Tibial nerve (tissue), 4 donors: Measurements from ENCODE around the gene HMOX1. TPM values are rescaled to one million over a fixed set of nuclear protein-coding genes. Genes with fewer than 3 reads are reported as not detected.

Source experiments
- DNase-seq, 2 donors: peaks; one replicate each; pipeline ENCODE4 v3.0.0-alpha.2; 2019; ENCODE audit warnings: low spot score in 2 of 2
- H3K27ac ChIP-seq, 4 donors: fragments of 200-600 bp; sonication (generic) in 3 of 4; one replicate each; pipeline ENCODE4 v1.5.1; 2017 to 2019; ENCODE audit warnings: mild to moderate bottlenecking in 1 of 4
- H3K27me3 ChIP-seq, 2 donors: fragments of 200-600 bp; sonication (generic) in 1 of 2; one replicate each; pipeline versions ENCODE4 v1.5.1 to v1.6.0; 2017 to 2019
- H3K36me3 ChIP-seq, 3 donors: fragments of 200-600 bp; sonication (generic); one replicate each; pipeline ENCODE4 v1.5.1; 2018 to 2019
- H3K4me1 ChIP-seq, 4 donors: fragments of 200-600 bp; sonication (generic) in 3 of 4; one replicate each; pipeline ENCODE4 v1.5.1; 2017 to 2019
- H3K4me3 ChIP-seq, 4 donors: fragments of 200-600 bp; sonication (generic) in 3 of 4; one replicate each; pipeline ENCODE4 v1.5.1; 2017 to 2019; ENCODE audit warnings: mild to moderate bottlenecking in 1 of 4, moderate library complexity in 1 of 4
- H3K9me3 ChIP-seq, 4 donors: fragments of 200-600 bp; sonication (generic) in 3 of 4; one replicate each; pipeline ENCODE4 v1.5.1; 2017 to 2019
- EP300 ChIP-seq, 2 donors: sonication (generic); formaldehyde crosslinking; IDR thresholded peaks; one replicate each; pipeline ENCODE4 v1.6.1; 2017; ENCODE audit warnings: antibody characterized with exemption in 2 of 2, mild to moderate bottlenecking in 1 of 2
- POLR2A ChIP-seq, 2 donors: fragments of 450-650 bp; IDR thresholded peaks; one replicate each; pipeline ENCODE4 v1.6.1; 2017; ENCODE audit warnings: antibody characterized with exemption in 2 of 2, mild to moderate bottlenecking in 2 of 2, moderate library complexity in 2 of 2
- WGBS, 2 donors: methylation state at CpG; one replicate each; pipeline ENCODE4 v1.1.5; 2018; 5-methylcytosine and 5-hydroxymethylcytosine counted together
- total RNA-seq, 4 donors: library from RNA; depleted of rRNA; stranded (reverse); fragments of >200 nt; gene quantifications; one replicate each; pipeline ENCODE4 v1.1.0, GENCODE V29; 2016
- TF ChIP-seq, protein P1 (sequence below), 5 experiments: fragments of 200-600 bp in 3 of 5; fragments of 450-650 bp in 2 of 5; sonication (generic) in 3 of 5; IDR thresholded peaks; one replicate each; pipeline ENCODE4 v1.5.1; 2016 to 2019; ENCODE audit warnings: antibody characterized with exemption in 5 of 5, mild to moderate bottlenecking in 3 of 5, moderate library complexity in 2 of 5

Gene HMOX1
- total RNA-seq, 4 donors from 2014 or later: 7.5 to 53.7 (median 19.0) TPM

DNA sequence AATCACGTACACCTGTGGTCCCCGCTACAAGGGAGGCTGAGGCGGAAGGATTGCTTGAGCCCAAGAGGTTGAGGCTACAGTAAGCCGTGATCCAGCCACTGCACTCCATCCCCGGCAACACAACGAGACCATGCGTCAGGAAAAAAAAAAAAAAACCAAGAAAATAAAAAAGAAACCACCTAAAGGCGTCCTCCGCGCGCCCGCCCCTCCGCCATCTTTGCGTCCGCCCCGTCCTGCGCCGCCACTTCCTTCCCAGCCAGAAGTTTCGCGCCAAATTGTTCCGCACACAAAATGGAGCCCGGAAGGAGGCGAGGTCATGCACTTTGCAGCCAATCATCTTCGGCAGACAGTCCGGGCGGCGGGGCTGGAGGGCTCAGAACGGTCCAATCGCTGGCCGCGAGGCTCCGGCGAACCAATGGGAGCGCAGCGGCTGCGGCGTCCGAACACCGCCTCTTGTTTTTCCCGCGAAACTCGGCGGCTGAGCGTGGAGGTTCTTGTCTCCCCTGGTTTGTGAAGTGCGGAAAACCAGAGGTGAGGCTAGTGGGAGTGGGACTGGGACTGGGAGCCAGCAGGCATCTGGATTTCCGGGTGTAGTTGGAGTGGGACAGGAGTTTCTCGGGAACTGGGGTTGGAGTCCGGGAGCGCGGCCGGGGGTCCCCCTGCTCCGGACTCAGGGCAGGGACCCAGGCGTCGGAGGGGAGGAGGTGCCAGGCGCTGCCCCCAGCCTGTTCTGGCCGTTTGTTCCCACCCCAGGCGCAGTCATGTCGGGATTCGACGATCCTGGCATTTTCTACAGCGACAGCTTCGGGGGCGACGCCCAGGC lies 19.0 kb downstream of the HMOX1 start, which contains the start of gene MCM5:
Gene MCM5, plus strand, starts transcription at position 463 of the 823 bp plus-strand sequence. Its CDS starts 299 bp downstream, at position 762.
- peak; percentile 94 to 96 for DNase-seq

DNA sequence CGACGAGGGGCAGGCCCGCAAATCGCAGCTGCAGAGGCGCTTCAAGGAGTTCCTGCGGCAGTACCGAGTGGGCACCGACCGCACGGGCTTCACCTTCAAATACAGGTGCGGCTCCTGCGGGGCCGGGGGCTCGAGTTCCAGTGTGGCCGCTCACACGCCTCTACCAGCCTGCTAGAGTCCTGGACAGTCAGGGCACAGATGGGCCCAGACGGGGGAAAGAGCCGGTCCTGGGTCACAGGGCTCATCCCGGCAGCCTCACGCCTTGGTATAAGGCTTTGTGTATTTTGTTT lies 19.6 kb downstream of the HMOX1 start:
- Histone ChIP-seq H3K27ac (peak overlapping the region in 3 of 4 donors; percentile 21 to 76 (median 72)), H3K4me1 (peaks cover 0 to 40% (median 8%) of the 10 kb centered on the region in 4 donors), H3K27me3 (no peaks in the 10 kb centered on the region), H3K4me3 (peak overlapping the region; percentile 69 to 93 (median 89)), H3K9me3 (no peaks in the 10 kb centered on the region), H3K36me3 (peaks cover 0 to 27% (median 5%) of the 10 kb centered on the region in 3 donors)
- TF ChIP-seq POLR2A (IDR thresholded peaks at IDR 0.05): no peak
- TF ChIP-seq EP300 (IDR thresholded peaks at IDR 0.05): no peak
- TF ChIP-seq, protein P1, sequence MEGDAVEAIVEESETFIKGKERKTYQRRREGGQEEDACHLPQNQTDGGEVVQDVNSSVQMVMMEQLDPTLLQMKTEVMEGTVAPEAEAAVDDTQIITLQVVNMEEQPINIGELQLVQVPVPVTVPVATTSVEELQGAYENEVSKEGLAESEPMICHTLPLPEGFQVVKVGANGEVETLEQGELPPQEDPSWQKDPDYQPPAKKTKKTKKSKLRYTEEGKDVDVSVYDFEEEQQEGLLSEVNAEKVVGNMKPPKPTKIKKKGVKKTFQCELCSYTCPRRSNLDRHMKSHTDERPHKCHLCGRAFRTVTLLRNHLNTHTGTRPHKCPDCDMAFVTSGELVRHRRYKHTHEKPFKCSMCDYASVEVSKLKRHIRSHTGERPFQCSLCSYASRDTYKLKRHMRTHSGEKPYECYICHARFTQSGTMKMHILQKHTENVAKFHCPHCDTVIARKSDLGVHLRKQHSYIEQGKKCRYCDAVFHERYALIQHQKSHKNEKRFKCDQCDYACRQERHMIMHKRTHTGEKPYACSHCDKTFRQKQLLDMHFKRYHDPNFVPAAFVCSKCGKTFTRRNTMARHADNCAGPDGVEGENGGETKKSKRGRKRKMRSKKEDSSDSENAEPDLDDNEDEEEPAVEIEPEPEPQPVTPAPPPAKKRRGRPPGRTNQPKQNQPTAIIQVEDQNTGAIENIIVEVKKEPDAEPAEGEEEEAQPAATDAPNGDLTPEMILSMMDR (IDR thresholded peaks at IDR 0.05): no peak
- DNase-seq: no peak
- 0 to 1% methylated on average over 20 of the region's 20 CpGs for WGBS, 2 donors

More for the DNA sequence above, 19.0 kb downstream of the HMOX1 start, which contains the start of gene MCM5:
- Histone ChIP-seq H3K4me1 (peaks cover 0 to 40% (median 8%) of the 10 kb centered on the region in 4 donors), H3K27ac (peak within 1 kb of the TSS in 3 of 4 donors; percentile 66 to 76 (median 72)), H3K27me3 (no peaks in the 10 kb centered on the region), H3K9me3 (no peaks in the 10 kb centered on the region), H3K4me3 (peak within 1 kb of the TSS; percentile 69 to 93 (median 89)), H3K36me3 (peaks cover 0 to 21% (median 5%) of the 10 kb centered on the region in 3 donors)
- WGBS, 2 donors: 2 to 3% methylated on average over 58 to 64 of the region's 64 CpGs
- TF ChIP-seq POLR2A (IDR thresholded peaks at IDR 0.05) (no peak), EP300 (IDR thresholded peaks at IDR 0.05) (peak; percentile 57 to 85)
- TF ChIP-seq, protein P1 (IDR thresholded peaks at IDR 0.05): peak in 1 of 5 experiments; percentile 44

DNA sequence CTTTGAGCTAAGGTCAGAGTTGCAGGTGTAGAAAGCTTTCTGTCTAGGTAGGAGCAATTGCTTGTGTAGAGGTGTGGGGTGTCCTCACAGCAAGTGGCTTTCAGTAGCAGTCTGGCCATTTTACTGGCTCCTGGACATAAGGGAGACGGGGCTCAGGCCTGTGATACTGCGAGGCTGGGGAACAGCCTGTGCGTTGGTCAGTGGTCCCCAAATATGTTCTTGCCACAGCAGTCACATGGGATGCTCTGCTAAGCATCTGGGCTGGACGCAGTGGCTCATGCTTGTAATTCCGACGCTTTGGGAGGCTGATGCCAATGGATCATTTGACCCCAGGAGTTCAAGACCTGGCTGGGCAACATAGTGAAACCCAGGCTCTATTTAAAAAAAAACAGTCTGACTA lies 21.0 kb downstream of the HMOX1 start:
- TF ChIP-seq POLR2A (IDR thresholded peaks at IDR 0.05): no peak
- no peak for TF ChIP-seq EP300 (IDR thresholded peaks at IDR 0.05)
- TF ChIP-seq, protein P1 (IDR thresholded peaks at IDR 0.05): no peak
- DNase-seq: no peak
- 40 to 86% methylated on average over 1 to 6 of the region's 6 CpGs for WGBS, 2 donors

DNA sequence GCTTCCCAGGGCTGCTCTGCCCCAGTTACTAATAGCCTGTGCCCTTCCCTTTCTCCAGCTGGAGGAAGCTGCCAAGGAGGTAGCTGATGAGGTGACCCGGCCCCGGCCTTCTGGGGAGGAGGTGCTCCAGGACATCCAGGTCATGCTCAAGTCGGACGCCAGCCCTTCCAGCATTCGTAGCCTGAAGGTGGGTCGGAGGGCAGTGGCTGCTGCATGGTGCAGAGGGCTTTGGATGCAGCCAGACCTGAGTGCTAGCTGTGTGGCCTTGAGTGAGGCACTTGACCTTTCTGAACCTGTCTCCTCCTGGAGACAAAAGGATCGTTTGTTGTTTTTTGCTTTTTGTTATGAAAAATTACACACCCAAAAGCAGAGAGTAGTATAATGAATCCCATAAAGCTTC lies 22.5 kb downstream of the HMOX1 start:
- 70 to 71% methylated on average over 7 of the region's 7 CpGs for WGBS, 2 donors
- Histone ChIP-seq H3K36me3 (peaks cover 4 to 56% (median 8%) of the 10 kb centered on the region in 3 donors), H3K4me3 (no peak overlapping the region), H3K9me3 (no peaks in the 10 kb centered on the region), H3K4me1 (peaks cover 0 to 22% (median 8%) of the 10 kb centered on the region in 4 donors), H3K27me3 (no peaks in the 10 kb centered on the region), H3K27ac (no peak overlapping the region)
- TF ChIP-seq EP300 (IDR thresholded peaks at IDR 0.05) (no peak), POLR2A (IDR thresholded peaks at IDR 0.05) (no peak)
- TF ChIP-seq, protein P1 (IDR thresholded peaks at IDR 0.05): no peak
- DNase-seq: no peak

More for the DNA sequence above, 21.0 kb downstream of the HMOX1 start:
- Histone ChIP-seq H3K27ac (no peak overlapping the region), H3K9me3 (no peaks in the 10 kb centered on the region), H3K4me1 (peaks cover 0 to 33% (median 8%) of the 10 kb centered on the region in 4 donors), H3K36me3 (peaks cover 3 to 41% (median 5%) of the 10 kb centered on the region in 3 donors), H3K27me3 (no peaks in the 10 kb centered on the region), H3K4me3 (no peak overlapping the region)

DNA sequence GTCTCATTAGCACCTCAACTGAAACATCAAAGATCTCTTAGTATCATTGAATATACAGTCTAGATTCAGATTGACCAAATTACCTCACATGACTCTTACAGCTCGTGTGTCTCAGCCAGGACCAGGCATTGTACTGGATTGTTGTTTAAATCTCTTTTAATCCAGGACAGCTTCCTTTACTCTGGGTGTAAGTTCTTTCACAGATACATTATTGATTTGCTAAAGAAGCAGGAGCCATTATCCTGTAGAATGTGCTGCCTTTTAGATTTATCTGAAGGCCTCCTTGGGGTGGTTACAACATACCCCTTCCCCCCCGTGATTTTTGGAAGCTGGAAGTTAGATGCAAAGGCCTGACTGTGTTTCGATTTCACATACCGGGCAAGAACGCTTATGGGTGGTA lies 23.3 kb downstream of the HMOX1 start:
- no peak overlapping the region for H3K27ac ChIP-seq
- H3K9me3 ChIP-seq: no peaks in the 10 kb centered on the region
- peaks cover 5 to 64% (median 10%) of the 10 kb centered on the region in 3 donors for H3K36me3 ChIP-seq
- no peak for DNase-seq
- H3K4me3 ChIP-seq: no peak overlapping the region
- TF ChIP-seq EP300 (IDR thresholded peaks at IDR 0.05) (no peak), POLR2A (IDR thresholded peaks at IDR 0.05) (no peak)
- TF ChIP-seq, protein P1 (IDR thresholded peaks at IDR 0.05): no peak
- 81 to 82% methylated on average over 5 of the region's 5 CpGs for WGBS, 2 donors
- H3K27me3 ChIP-seq: no peaks in the 10 kb centered on the region
- peaks cover 0 to 21% (median 8%) of the 10 kb centered on the region in 4 donors for H3K4me1 ChIP-seq
